K562 (cell line): Measurements from ENCODE around the gene CYTH1. TPM values are rescaled to one million over a fixed set of nuclear protein-coding genes. Genes with fewer than 3 reads are reported as not detected.
A peak's percentile ranks its signal among the peaks of the same experiment; 100 is the strongest.

Source experiments
- CCNT2 ChIP-seq: IDR thresholded peaks from 2 replicates; pipeline ENCODE4 v1.6.1; 2011; ENCODE audit warnings: borderline replicate concordance, low read depth, mild to moderate bottlenecking, moderate library complexity, mixed read lengths, low read length; ENCODE audit not compliant: insufficient read length; ENCODE audit errors: extremely low read depth
- DIDO1 ChIP-seq: fragments of 450-650 bp; IDR thresholded peaks from 2 replicates; pipeline ENCODE4 v1.6.1; 2016; ENCODE audit warnings: low read depth, missing biosample characterization, missing genetic modification characterization
- FIP1L1 ChIP-seq: fragments of 200-400 bp; formaldehyde crosslinking; IDR thresholded peaks from 2 replicates; pipeline ENCODE4 v1.6.1; 2018; ENCODE audit warnings: mild to moderate bottlenecking, low read depth, low read length; ENCODE audit not compliant: poor library complexity, severe bottlenecking
- FOXK2 ChIP-seq, 2 experiments: fragments of 450-650 bp; IDR thresholded peaks in 1 of 2; conservative IDR thresholded peaks in 1 of 2; 2 replicates each; pipeline ENCODE4 v1.6.1; 2016; ENCODE audit warnings: low read depth in 2 of 2, mild to moderate bottlenecking in 1 of 2
- HSF4 ChIP-seq: fragments of 250-450 bp; sonication (Bioruptor Pico); IDR thresholded peaks from 2 replicates; pipeline ENCODE4 v2.1.2; 2022; ENCODE audit warnings: mild to moderate bottlenecking, moderate library complexity, borderline replicate concordance
- KLF16 ChIP-seq: IDR thresholded peaks from 2 replicates; pipeline ENCODE4 v1.6.1; 2016; ENCODE audit warnings: antibody characterized with exemption
- RAD21 ChIP-seq, 2 experiments: fragments of 250-450 bp in 1 of 2; fragments of 450-650 bp in 1 of 2; sonication (Bioruptor Pico) in 1 of 2; formaldehyde crosslinking in 1 of 2; IDR thresholded peaks in 1 of 2; conservative IDR thresholded peaks in 1 of 2; 2 replicates each; pipeline versions ENCODE4 v1.4.0 to v1.8.0; 2020 to 2022; ENCODE audit warnings: mild to moderate bottlenecking in 2 of 2, moderate library complexity in 1 of 2
- RCOR1 ChIP-seq, 2 experiments: IDR thresholded peaks; 2 replicates each; pipeline ENCODE4 v1.6.1; 2012; ENCODE audit warnings: low read depth in 2 of 2, low read length in 2 of 2, borderline replicate concordance in 1 of 2, improper control_type of control experiment in 1 of 2
- SNRNP70 ChIP-seq: fragments of 200-400 bp; formaldehyde crosslinking; optimal IDR thresholded peaks from 2 replicates; pipeline ENCODE3; 2017; ENCODE audit warnings: low read depth, low read length
- TARDBP ChIP-seq: fragments of 450-650 bp; IDR thresholded peaks from 2 replicates; pipeline ENCODE4 v1.6.1; 2016
- TOE1 ChIP-seq, 2 experiments: fragments of 450-650 bp in 1 of 2; sonication (generic) in 1 of 2; formaldehyde crosslinking in 1 of 2; IDR thresholded peaks; 2 replicates each; pipeline versions ENCODE4 v1.7.1 to v1.8.0; 2016 to 2022; ENCODE audit warnings: borderline replicate concordance in 2 of 2, mild to moderate bottlenecking in 2 of 2, antibody characterized with exemption in 1 of 2, inconsistent platforms in 1 of 2, low read depth in 1 of 2, missing genetic modification reagents in 1 of 2, moderate library complexity in 1 of 2
- TRIM24 ChIP-seq, 2 experiments: fragments of 450-650 bp; IDR thresholded peaks; 2 replicates each; pipeline ENCODE4 v1.6.1; 2016
- ZNF263 ChIP-seq: sonication (generic); formaldehyde crosslinking; IDR thresholded peaks from 2 replicates; pipeline ENCODE4 v1.8.0; 2022; ENCODE audit warnings: mild to moderate bottlenecking, missing genetic modification reagents, borderline replicate concordance
- ZZZ3 ChIP-seq: fragments of 450-650 bp; IDR thresholded peaks from 2 replicates; pipeline ENCODE4 v1.6.1; 2016; ENCODE audit warnings: antibody characterized with exemption, mild to moderate bottlenecking, moderate library complexity
- polyA plus RNA-seq, 8 experiments: library from polyadenylated mRNA; depleted of rRNA in 4 of 8; stranded (reverse) in 5 of 8; unstranded in 3 of 8; fragments of >200 nt; fragmentation: Nextera tagmentation in 2 of 8; fragmentation: Illumina TruSeq in 1 of 8; extraction: Ambion mirVana in 2 of 8; extraction: Trizol in 1 of 8; gene quantifications; 2 replicates each; pipeline versions ENCODE4 v1.2.1 to v1.2.3, GENCODE V29; 2011 to 2014; ENCODE audit warnings: inconsistent platforms in 1 of 8, missing spikeins in 1 of 8
- total RNA-seq, 7 experiments: library from RNA; depleted of rRNA in 6 of 7; stranded (reverse); fragments of >200 nt in 6 of 7; fragmentation: Illumina TruSeq in 2 of 7; extraction: Trizol in 2 of 7; gene quantifications; 2 replicates each; pipeline versions ENCODE4 v1.2.1 to v1.2.3, GENCODE V29; 2011 to 2021; ENCODE audit warnings: low replicate concordance in 1 of 7
- TF ChIP-seq, protein P1 (sequence below), 2 experiments: fragments of 450-650 bp; formaldehyde crosslinking in 1 of 2; IDR thresholded peaks; 2 replicates each; pipeline versions ENCODE4 v1.4.0 to v1.6.1; 2014 to 2020; ENCODE audit warnings: mild to moderate bottlenecking in 2 of 2, borderline replicate concordance in 1 of 2, low read depth in 1 of 2
- TF ChIP-seq, protein P2 (sequence below), 2 experiments: fragments of 450-650 bp in 1 of 2; sonication (generic) in 1 of 2; formaldehyde crosslinking; conservative IDR thresholded peaks; 2 replicates each; pipeline versions ENCODE4 v1.4.0 to v1.8.1; 2020 to 2022; ENCODE audit warnings: mild to moderate bottlenecking in 1 of 2, missing genetic modification reagents in 1 of 2
- TF ChIP-seq, protein P3 (sequence below): sonication (generic); formaldehyde crosslinking; IDR thresholded peaks from 2 replicates; pipeline ENCODE4 v1.8.1; 2023; ENCODE audit warnings: mild to moderate bottlenecking, missing genetic modification reagents, moderate library complexity

Gene CYTH1
- total and polyA plus RNA-seq, 9 of the 15 experiments (the other 6 are each of a cell fraction or from before 2014, with no cell fraction given) = 0.52 to 27.7 (median 16.8) TPM

DNA sequence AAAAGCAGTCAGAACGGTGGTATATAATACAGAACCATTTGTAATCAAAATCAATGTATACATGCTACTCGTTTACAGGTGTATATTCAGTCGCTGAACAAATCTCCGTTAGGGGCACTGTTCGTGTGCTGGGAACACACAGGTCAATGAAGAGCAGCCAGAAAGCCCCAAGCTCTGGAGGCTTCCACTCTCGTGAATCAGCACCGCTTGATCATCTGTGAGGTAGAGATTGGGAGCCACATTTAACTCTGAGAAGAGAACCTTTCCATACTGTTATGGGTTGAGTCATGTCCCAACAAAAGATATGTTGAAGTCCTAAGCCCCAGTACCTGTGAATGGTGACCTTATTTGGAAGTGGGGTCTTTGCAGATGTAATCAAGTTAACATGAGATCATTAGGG is 5.4 kb upstream of the CYTH1 start (continued):
- no peak for TF ChIP-seq HSF4 (CRISPR knock-in tag)
- TF ChIP-seq DIDO1 (tag) = no peak
- no peak for TF ChIP-seq FIP1L1
- peak in 1 of 2 experiments; percentile 51; a peak in 1 of 4 replicates for TF ChIP-seq FOXK2 (conservative IDR thresholded peaks at IDR 0.05 in 1 of 2, IDR thresholded peaks at IDR 0.05 in 1 of 2; ENCODE audit: low read depth in 2 of 2)
- TF ChIP-seq ZZZ3 = no peak
- TF ChIP-seq ZNF263 (CRISPR knock-in tag) = no peak
- TF ChIP-seq RAD21 (CRISPR knock-in tag; conservative IDR thresholded peaks at IDR 0.05 in 1 of 2, IDR thresholded peaks at IDR 0.05 in 1 of 2) = peak in 1 of 2 experiments; percentile 36; a peak in 1 of 4 replicates
- no peak for TF ChIP-seq CCNT2
- TF ChIP-seq, protein P1, sequence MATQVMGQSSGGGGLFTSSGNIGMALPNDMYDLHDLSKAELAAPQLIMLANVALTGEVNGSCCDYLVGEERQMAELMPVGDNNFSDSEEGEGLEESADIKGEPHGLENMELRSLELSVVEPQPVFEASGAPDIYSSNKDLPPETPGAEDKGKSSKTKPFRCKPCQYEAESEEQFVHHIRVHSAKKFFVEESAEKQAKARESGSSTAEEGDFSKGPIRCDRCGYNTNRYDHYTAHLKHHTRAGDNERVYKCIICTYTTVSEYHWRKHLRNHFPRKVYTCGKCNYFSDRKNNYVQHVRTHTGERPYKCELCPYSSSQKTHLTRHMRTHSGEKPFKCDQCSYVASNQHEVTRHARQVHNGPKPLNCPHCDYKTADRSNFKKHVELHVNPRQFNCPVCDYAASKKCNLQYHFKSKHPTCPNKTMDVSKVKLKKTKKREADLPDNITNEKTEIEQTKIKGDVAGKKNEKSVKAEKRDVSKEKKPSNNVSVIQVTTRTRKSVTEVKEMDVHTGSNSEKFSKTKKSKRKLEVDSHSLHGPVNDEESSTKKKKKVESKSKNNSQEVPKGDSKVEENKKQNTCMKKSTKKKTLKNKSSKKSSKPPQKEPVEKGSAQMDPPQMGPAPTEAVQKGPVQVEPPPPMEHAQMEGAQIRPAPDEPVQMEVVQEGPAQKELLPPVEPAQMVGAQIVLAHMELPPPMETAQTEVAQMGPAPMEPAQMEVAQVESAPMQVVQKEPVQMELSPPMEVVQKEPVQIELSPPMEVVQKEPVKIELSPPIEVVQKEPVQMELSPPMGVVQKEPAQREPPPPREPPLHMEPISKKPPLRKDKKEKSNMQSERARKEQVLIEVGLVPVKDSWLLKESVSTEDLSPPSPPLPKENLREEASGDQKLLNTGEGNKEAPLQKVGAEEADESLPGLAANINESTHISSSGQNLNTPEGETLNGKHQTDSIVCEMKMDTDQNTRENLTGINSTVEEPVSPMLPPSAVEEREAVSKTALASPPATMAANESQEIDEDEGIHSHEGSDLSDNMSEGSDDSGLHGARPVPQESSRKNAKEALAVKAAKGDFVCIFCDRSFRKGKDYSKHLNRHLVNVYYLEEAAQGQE (IDR thresholded peaks at IDR 0.05; ENCODE audit: borderline replicate concordance) = peak; percentile 10; the same call in 1 of the 2 replicates
- TF ChIP-seq, protein P1 (CRISPR knock-in tag; IDR thresholded peaks at IDR 0.05; ENCODE audit: low read depth) = no peak
- TF ChIP-seq TRIM24 (IDR thresholded peaks at IDR 0.05) = 0 out of 4 replicates have a peak, but pooled peaks of 1 of the 2 experiments have one; percentile 23
- TF ChIP-seq TARDBP = no peak
- TF ChIP-seq TOE1 (IDR thresholded peaks at IDR 0.05; ENCODE audit: borderline replicate concordance) = peak; percentile 14; the same call in 1 of the 2 replicates
- no peak for TF ChIP-seq TOE1 (CRISPR knock-in tag; IDR thresholded peaks at IDR 0.05; ENCODE audit: borderline replicate concordance, low read depth)
- 0 out of 2 replicates have a peak, but pooled peaks have one; percentile 18 for TF ChIP-seq KLF16
- TF ChIP-seq, protein P2, sequence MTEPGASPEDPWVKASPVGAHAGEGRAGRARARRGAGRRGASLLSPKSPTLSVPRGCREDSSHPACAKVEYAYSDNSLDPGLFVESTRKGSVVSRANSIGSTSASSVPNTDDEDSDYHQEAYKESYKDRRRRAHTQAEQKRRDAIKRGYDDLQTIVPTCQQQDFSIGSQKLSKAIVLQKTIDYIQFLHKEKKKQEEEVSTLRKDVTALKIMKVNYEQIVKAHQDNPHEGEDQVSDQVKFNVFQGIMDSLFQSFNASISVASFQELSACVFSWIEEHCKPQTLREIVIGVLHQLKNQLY (CRISPR knock-in tag; conservative IDR thresholded peaks at IDR 0.05) = no peak
- TF ChIP-seq, protein P3, sequence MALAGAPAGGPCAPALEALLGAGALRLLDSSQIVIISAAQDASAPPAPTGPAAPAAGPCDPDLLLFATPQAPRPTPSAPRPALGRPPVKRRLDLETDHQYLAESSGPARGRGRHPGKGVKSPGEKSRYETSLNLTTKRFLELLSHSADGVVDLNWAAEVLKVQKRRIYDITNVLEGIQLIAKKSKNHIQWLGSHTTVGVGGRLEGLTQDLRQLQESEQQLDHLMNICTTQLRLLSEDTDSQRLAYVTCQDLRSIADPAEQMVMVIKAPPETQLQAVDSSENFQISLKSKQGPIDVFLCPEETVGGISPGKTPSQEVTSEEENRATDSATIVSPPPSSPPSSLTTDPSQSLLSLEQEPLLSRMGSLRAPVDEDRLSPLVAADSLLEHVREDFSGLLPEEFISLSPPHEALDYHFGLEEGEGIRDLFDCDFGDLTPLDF (CRISPR knock-in tag) = no peak
- peak in 1 of 2 experiments; percentile 55; a peak in 1 of 4 replicates for TF ChIP-seq RCOR1 (IDR thresholded peaks at IDR 0.05; ENCODE audit: borderline replicate concordance in 1 of 2, low read depth in 2 of 2, low read length in 2 of 2)
- TF ChIP-seq SNRNP70 = no peak
